ENCODE measurements around the gene DNAH8. TPM values are rescaled to one million over a fixed set of nuclear protein-coding genes. Genes with fewer than 3 reads are reported as not detected.

The DNAH8 gene
- total RNA-seq, 1 experiment from 2014 or later: 0.05 TPM

- Mint-ChIP-seq H3K36me3 (ENCODE audit: insufficient read depth, unreplicated experiment) (no peaks in the 10 kb centered on the region), H3K4me3 (ENCODE audit: low read depth, unreplicated experiment) (no peak overlapping the region), H3K27me3 (ENCODE audit: unreplicated experiment) (no peaks in the 10 kb centered on the region), H3K27ac (ENCODE audit: unreplicated experiment) (no peak overlapping the region), H3K4me1 (ENCODE audit: low read depth, unreplicated experiment) (peaks cover 12% of the 10 kb centered on the region), H3K9me3 (ENCODE audit: low read depth, unreplicated experiment) (no peaks in the 10 kb centered on the region)
- no peak for DNase-seq
- intact Hi-C loops (cut with micrococcal nuclease; ENCODE audit: unreplicated experiment): no loop called here
- TF ChIP-seq, protein P1, sequence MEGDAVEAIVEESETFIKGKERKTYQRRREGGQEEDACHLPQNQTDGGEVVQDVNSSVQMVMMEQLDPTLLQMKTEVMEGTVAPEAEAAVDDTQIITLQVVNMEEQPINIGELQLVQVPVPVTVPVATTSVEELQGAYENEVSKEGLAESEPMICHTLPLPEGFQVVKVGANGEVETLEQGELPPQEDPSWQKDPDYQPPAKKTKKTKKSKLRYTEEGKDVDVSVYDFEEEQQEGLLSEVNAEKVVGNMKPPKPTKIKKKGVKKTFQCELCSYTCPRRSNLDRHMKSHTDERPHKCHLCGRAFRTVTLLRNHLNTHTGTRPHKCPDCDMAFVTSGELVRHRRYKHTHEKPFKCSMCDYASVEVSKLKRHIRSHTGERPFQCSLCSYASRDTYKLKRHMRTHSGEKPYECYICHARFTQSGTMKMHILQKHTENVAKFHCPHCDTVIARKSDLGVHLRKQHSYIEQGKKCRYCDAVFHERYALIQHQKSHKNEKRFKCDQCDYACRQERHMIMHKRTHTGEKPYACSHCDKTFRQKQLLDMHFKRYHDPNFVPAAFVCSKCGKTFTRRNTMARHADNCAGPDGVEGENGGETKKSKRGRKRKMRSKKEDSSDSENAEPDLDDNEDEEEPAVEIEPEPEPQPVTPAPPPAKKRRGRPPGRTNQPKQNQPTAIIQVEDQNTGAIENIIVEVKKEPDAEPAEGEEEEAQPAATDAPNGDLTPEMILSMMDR (IDR thresholded peaks at IDR 0.05; ENCODE audit: unreplicated experiment): no peak
- CTCF ChIA-PET: no interaction called here
- BruUV-seq (replicated peaks): no TSS peak
Measured at GRCh38 chr6:38724343-38724742, 9.2 kb downstream of the DNAH8 start.

DNA sequence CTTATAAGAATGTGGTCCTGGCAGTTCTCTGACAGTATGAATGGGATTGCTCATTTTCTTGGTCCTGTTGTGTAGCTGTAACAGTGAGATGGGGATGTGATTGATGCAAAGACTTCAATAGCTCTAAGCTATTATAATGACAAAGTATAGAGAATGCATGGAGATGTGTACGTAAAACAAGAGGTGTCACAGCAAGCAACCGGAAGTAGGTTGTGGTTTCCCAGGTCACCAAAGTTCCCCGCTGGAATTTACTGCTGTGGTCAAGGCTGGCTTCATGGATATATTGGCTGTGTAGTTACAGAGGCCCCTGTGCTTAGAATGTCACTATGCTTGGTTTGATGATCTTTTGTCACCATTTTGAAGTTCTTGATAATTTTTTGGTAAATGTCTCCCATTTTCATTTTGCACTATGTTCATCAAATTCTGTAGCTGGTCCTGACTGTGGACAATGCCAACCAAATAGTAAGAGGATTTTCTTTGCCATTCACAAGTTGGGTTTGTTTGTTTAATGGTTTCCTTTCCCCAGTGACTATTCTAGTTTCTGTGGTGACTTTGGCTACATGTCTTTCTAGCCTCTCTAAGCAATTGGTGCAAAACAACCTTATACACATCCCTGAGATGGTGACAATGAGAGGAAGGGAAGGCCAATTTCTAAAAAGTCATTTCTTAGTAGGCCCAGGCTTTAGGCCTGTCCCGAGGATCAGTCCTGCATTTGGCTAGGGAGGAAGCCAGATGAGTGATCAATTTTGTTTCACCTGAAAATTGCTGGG lies 10.5 kb downstream of the DNAH8 start:
- H3K27ac Mint-ChIP-seq (ENCODE audit: unreplicated experiment): no peak overlapping the region
- no TSS peak for BruUV-seq (replicated peaks)
- CTCF ChIA-PET: interaction anchor here (0.6 kb wide), 1 partner anchor 22 kb away, joined by 4 read pairs; no protein-coding TSS in a partner anchor

DNA sequence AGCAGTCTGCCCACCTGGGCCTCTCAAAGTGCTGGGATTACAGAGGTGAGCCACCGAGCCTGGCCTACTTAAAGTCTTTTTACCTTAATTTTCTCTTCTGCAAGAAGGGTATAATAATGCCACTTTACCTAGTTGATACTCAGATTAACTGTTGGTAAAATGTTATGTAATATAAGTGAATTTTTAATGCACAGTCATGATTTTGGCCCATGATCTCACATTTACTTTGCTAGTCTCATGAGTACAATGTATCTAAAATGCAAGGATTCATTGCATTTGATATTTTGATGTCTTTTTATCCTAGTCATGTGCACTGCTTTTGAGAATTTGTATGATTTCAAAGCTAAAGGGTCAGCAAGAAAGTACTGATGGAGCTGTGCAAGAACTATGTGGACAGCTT lies 13.1 kb downstream of the DNAH8 start:
- Mint-ChIP-seq H3K4me1 (ENCODE audit: low read depth, unreplicated experiment) (no peaks in the 10 kb centered on the region), H3K27ac (ENCODE audit: unreplicated experiment) (no peak overlapping the region), H3K9me3 (ENCODE audit: low read depth, unreplicated experiment) (no peaks in the 10 kb centered on the region), H3K36me3 (ENCODE audit: insufficient read depth, unreplicated experiment) (no peaks in the 10 kb centered on the region), H3K27me3 (ENCODE audit: unreplicated experiment) (no peaks in the 10 kb centered on the region), H3K4me3 (ENCODE audit: low read depth, unreplicated experiment) (no peak overlapping the region)
- intact Hi-C loops (cut with micrococcal nuclease; ENCODE audit: unreplicated experiment): no loop called here
- CTCF ChIA-PET: interaction anchor here (0.6 kb wide), 1 partner anchor 24 kb away, joined by 4 read pairs; no protein-coding TSS in a partner anchor
- TF ChIP-seq, protein P1 (IDR thresholded peaks at IDR 0.05; ENCODE audit: unreplicated experiment): no peak
- no peak for DNase-seq
- no TSS peak for BruUV-seq (replicated peaks)

More for the DNA sequence above, 10.5 kb downstream of the DNAH8 start:
- H3K4me3 Mint-ChIP-seq (ENCODE audit: low read depth, unreplicated experiment): no peak overlapping the region
- TF ChIP-seq, protein P1 (IDR thresholded peaks at IDR 0.05; ENCODE audit: unreplicated experiment): no peak
- no peaks in the 10 kb centered on the region for H3K9me3 Mint-ChIP-seq (ENCODE audit: low read depth, unreplicated experiment)
- no peak for DNase-seq
- no peaks in the 10 kb centered on the region for H3K36me3 Mint-ChIP-seq (ENCODE audit: insufficient read depth, unreplicated experiment)
- peaks cover 6% of the 10 kb centered on the region for H3K4me1 Mint-ChIP-seq (ENCODE audit: low read depth, unreplicated experiment)
- no peaks in the 10 kb centered on the region for H3K27me3 Mint-ChIP-seq (ENCODE audit: unreplicated experiment)
- intact Hi-C loops (cut with micrococcal nuclease; ENCODE audit: unreplicated experiment): no loop called here

DNA sequence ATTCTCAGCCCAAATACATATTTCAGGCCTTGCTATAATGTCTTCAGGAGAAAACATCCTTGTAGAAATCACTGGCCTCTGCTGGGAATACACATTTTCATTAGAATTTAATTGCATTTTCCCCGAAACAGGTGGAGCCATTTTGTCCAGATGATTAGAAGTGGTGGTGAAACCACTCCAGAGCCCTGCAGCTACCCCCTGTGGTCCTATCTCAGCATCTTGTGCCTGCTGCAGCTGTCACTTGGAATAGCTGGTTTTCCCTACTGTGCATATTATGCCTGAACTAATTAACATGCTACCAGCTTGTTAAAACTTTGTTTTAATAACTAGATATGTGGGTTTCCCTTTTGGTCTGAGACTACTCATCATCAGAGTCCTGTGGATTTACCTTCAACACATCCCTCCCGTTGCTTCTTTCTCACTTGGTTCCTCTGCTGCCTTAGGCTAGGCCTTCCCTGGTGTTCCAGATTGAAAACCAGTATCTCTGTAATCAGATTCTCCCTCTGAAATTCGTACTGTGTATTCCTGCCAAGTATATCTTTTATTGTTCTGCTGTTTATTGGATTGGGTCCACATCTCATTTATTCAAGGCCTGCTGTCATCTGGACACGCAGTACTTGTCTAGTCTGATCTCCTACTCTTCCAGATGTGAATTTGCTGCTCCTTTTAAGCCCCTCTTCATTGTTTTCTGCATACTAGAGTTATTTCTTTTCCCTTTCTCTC lies 15.2 kb downstream of the DNAH8 start:
- intact Hi-C loops (cut with micrococcal nuclease; ENCODE audit: unreplicated experiment): no loop called here
- no peak overlapping the region for H3K4me3 Mint-ChIP-seq (ENCODE audit: low read depth, unreplicated experiment)
- no peaks in the 10 kb centered on the region for H3K27me3 Mint-ChIP-seq (ENCODE audit: unreplicated experiment)
- no peak overlapping the region for H3K27ac Mint-ChIP-seq (ENCODE audit: unreplicated experiment)
- no peaks in the 10 kb centered on the region for H3K9me3 Mint-ChIP-seq (ENCODE audit: low read depth, unreplicated experiment)
- no peak for DNase-seq
- H3K36me3 Mint-ChIP-seq (ENCODE audit: insufficient read depth, unreplicated experiment): no peaks in the 10 kb centered on the region
- H3K4me1 Mint-ChIP-seq (ENCODE audit: low read depth, unreplicated experiment): no peaks in the 10 kb centered on the region
- TF ChIP-seq, protein P1 (IDR thresholded peaks at IDR 0.05; ENCODE audit: unreplicated experiment): no peak
- BruUV-seq (replicated peaks): no TSS peak
- CTCF ChIA-PET: no interaction called here
